Left hindlimb (tissue), 1 donor: ENCODE measurements around the gene HCFC1.

ENCODE experiments used
- DNase-seq: peaks from one replicate; pipeline ENCODE4 v3.0.0-alpha.2; 2018

HCFC1 gene

DNA sequence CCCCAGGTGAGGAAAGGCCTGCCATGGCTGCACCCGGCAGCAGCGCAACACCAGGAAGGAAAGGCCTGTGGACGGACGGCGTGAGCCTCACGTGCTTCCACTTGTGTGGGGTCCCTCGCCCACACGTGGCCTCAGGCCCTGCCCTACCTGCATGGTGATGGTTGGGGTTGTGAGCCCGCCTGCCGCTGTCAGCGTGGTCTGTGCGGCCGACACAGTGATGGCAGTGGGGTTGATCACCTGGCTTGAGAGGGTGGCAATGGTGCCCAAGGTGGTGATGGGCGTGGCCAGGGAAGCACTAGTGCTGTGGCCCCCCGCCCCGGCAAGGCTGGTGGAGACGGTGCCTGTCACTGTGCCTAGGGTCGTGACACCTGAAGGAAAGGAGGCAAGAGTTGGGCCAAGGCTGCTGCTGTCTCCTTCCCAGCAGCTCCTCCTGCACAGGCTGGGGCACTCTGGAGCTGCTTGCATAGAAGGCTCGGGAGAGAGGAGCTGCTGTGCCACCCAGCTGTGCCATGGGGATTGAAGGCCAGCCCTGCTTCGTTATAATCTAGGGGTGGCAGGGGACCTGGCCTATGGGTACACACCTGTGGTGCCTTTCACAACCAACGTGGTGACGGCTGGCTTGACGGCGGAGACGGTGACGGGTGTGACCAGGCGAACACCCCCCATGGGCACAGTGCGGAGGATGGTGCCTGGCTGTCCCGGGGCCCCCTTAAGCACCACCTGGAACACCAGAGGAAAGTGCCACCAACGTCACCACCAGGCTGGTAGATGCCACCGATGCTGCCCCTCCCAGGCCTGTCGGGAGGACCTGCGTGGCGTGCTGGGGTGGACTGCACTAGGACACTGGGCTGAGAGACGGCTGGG is 15.3 kb downstream of the HCFC1 start:
- DNase-seq = no peak

DNA sequence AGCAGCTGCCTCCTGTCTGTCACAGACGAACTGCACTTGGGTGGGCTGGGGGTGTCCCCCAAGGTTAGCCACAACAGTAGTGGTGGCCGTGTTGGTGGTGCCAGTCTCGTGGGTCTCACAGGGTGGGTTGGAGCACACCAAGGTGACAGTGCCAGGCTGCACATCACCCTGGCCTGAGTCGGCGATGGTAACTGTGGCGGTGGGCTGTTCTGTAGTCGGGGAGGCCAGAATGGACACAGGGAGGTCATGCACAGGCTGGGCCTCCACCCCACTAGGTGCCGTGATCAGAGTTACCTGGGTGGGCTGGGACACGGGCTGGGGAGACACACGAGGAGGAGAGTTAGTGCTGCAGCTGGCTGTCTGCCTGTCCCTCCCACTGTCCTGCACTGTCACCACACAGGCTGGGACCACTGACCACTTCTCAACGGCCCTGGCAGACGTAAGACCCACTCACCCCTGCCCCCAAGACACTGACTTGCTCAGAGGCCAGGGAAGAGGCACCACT is 16.3 kb downstream of the HCFC1 start:
- no peak for DNase-seq

DNA sequence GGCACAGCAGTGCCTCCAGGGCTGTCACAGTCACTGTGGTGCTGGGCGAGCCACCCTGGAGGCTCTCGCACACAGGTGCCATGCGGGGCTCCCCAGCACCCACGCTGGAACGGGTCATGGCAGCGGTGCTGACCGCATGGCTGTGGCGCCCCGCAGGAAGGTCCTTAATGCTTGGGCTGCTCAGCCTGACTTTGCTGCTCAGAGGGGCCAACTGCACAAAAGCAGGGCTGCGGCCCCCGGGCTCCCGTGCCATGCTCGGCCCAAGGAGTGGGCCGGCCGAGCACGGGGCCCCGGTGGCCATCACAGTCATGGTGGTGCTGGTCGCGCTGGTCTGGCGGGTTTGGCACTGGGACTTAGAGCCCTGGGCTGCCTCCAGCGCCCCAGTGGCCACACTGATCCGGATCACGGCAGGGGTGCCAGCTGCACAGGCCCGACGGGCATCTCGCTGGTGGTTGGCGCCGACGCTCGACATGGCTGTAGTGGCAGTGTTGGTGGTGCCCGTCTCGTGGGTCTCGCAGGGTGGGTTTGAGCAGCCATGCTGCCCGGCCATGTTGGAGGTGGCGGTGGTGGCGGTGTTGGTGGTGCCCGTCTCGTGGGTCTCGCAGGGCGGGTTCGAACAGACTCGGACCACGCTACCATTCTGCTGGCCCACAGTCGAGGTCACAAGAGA is 16.9 kb downstream of the HCFC1 start:
- no peak for DNase-seq

DNA sequence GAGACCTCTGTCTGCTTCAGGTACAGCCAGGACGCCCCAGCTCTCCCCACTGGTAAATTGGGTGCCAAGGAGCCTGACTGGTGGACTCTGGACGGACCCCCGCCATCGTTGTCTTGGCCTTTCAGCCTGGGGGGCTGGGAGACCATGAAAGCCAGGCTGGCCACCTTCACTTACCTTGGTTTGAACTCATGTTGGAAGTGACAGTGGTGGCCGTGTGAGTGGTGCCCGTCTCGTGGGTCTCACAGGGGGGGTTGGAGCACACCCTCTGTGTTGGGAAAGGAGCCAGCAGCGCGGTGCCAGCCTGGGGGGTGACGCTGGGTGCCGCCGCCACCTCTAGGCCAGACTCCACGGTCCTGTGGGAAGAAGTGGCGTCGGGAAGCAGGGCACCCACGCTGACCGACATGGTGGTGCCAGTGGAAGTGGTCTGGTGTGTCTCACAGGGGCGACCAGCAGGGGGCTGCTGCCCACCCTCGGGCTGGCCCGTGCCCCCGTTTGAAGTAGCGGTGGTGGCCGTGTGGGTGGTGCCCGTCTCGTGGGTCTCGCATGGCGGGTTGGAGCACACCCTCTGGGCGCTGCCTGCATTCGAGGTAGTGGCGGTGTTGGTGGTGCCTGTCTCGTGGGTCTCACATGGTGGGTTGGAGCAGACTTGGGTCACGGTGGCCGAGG is 17.6 kb downstream of the HCFC1 start:
- DNase-seq = no peak

DNA sequence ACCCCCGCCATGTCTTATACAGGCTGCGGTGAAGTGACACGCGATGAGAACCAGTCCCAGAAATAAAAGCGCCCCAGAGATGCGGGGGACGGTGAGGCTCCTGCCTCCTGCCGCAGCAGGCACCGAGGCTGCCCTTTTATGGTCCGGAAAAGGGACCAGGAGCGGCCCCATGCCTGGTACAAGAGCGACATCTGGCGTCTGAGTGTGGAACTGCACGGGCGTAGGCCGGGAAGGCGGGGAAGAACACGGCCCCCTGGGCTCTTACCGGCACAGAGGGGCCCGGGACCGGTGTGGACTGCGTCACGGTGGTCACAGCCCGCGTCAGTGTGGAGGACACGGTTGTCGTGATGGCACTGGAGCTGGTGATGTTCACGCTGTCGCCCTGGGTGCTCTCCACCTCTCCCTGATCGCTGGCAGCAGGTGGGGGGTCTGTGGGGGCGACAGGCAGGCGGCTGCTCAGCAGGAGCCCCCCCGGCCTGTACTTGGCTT is 18.2 kb downstream of the HCFC1 start:
- peak; percentile 73 for DNase-seq

DNA sequence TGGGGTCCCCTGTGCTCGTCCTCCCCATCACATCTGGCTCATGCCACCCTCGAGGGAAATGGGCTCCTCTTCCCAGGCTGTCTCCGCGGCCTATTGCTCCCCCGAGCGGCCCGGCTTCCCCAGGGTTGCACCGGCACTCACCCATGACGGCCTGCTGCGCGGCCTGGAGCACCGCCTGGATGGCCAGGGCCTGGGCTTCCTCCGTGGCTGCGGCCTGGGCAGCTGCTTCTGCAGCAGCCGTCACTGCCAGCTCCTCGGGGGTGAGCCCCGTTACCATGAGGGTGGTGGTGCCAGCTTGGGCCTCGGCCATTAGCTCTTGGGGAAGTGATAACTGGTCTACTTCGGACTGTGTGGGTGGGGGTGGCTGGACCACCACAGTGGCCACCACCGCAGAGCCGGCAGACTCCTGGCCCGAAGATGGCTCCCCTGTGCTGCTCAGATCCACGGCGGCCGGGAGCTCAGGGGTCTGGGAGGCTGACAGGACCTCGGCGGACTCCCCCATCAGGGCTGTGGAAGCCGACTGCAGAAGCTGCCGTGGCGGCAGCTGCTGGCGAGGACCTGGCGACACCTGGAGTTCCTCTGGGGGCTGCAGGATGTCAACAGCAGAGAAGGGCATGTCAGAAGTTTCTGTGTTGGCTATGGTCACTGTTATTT is 19.1 kb downstream of the HCFC1 start:
- no peak for DNase-seq

DNA sequence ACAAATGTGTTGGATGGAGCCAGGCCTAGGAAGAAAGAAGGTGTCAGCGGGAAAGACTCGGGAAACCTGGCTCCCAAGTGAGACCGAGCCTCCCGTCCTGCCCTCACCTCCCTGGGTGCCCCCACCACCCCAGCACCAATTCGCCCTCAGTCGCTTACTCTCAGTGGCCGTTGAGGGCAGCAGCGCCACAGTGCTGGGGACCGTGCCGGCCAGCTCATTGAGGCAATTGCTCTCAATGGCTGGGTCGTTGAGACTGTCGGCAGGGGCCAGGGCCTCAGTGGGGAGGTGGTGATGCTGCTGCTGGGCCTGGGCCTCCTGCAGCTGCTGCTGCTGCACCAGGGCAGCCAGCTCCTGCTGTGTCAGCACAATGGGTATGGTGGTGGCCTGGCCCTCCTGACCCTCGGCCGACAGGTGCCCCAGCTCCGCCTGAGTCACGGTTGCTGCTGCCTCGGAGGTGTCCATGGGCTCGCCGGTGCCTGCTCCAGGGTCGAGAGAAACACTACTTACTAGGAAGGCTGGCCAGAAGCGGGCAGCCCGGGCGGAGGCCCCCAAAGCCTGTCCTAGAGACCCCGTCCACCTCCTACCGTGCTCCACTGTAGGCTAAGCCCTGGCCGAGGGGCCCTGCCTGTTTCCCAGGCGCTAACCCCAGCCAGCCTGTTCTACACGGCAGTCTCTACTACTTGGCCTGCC is 19.8 kb downstream of the HCFC1 start:
- DNase-seq = no peak

DNA sequence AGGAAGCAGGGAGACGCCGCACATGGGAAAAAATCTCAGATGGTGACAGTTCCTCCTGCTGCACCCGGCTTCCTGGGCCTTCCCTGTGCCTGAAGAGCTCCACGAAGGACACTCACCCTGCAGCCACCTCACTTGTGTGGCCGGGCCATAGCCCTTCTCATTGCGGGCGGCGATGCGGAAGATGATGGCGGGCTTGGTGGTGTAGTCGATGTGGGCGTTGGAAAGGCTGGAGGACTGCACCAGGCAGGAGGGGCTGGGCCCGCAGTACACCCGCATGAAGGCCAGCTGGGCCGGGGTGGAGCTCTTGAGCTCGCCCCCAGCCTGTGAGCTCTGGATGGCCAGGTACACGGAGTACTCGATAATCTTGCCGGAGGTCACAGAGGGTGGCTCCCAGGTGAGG is 21.5 kb downstream of the HCFC1 start:
- no peak for DNase-seq

DNA sequence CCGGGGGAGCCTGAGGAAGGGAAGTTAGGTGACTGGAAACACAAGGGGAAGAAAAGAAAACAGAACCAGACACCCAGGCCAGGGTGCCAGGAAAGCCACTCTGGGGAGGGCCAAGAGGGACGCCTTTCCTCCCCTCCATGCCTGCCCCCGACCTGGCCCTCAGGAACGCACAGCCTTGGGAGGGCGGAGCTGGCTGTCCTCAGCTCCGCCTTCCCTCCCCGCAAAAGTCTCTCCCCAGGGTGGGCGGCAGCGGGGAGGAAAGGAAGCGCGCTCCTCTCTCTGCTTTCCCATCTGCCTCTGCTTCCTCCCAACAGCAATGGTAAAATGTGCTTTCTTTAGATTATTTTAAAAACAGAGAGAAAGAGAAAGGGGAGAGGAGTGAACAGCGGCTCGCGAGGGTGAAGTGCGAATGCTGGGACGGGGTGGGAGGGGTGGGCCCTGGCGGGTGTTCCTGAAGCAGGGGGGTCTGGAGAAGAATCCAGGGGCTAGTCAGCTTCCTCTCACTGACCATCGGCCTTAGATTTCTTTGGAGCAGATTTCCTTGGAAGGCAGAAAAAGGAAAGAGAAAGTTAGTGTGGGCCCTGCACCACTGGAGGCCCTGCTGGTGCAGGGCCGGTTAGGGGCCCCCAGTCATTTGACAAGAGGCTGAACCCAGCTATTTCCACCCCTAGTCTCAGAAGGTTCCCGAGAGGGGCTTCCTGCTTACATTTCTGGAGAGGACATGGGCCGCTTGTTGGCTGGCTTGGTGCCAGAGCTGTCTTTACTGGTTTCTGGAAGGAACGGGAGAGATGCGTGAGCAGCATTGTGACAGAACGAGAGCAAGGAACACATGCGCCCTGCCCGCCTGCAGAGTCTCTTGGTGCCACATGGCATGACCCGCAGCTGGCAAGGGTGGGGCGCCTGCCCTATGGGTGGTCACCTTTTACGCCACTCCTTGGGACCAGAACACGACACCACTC is 22.5 kb downstream of the HCFC1 start:
- no peak for DNase-seq

DNA sequence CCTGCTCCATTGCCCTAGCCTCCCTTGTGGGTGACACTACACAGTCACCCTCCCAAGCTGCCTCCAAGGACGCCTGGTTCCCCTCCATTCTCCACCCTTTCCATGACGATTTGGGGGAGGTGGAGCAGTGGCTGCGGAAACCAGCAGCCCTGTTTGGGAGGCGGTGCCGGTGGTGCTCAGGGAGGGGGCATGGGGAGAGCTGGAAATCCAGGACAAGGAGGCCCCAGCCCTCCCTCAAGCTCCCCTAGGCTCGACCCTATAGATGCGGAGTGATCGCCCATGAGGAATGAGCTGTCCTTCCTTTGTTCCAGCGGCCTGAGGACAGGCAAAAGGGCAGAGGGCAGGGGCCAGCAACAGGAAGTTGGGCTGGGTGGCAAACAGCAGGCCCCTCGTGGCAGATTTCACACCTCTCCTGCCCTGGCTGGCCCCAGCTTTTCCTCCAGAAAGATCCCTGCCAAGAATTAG is 23.6 kb downstream of the HCFC1 start:
- no peak for DNase-seq

DNA sequence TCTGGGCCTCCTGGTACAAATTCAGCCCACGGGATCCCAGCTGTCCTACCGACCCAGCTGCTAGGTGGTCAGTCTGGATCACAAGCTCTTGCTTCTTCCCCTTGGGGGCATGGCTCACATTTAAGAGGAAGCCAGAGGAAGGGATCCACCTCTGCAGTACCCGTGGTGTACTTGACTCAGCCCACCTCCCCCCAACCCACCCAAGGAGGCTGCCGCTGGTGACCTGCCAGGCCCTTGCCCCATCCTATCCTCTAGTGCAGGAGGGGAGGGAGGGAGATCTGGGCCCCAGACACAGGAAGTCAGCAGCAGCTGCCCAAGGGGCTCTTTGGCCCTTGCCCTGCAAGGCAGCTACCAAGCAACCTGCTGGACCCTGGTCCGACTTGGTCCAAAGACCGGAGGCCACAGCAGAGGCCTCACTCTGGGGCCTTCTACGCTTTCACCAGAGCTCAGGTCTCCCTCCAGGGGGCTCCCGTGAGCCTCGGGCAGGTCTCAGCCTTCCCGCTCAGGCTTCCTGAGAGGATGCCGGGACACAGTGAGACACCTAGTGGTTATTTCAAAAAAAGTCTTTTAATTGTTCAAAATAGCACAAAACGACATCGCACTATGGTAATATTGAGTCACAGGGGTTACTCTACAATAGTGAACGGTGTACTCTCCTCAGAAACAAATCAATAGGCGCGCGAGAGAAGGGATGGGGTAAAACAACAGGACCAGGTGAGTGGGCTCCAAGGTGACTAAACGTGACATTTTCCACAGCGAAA is 24.4 kb downstream of the HCFC1 start:
- DNase-seq = peak; percentile 59

DNA sequence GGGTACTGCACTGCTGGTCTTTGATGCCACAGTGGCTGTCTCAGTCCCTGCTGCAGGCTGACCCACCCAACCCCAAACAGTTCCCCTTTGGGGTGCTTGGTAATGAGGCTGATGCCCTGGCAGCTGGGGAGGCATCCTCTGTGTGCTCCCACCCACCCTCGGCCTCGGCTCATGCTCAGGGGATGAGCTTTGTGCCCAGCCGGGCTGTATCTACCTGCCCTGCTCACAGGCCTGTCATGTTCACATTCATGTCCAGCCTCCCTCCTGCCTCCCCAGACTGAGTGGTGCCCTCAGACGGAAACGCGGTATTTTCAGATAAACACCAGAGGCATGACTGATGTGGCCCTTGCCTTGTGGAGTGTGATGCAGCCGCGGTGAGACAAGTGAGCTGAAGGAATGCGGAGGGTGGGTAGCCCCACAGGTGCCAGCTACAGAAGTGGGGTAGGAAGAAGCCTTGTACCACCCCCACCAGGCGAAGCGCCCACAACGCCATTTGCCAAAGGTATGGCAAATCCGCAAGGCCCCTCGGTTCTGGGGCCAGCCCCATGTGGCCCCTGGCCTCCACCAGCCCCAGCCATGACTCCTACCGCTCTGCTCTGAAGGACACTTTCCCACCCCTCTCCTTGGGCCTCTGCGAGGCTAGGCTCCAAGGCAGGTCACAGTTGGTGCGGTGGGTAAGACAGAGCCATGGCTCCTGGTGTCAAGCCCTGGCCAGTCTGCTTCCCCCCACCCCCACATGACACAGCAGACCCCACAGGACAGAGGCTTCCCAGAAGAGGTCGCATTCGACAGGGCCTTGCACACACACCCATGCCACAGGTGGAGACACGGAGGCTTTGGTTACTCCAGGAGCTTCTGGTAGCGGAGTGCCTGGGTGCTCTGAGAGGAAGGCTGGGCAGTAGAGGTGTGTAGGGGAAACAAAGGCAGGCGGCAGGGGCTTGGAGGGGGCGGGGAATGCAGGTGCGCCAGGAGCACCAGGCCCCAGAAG is 25.4 kb downstream of the HCFC1 start:
- no peak for DNase-seq

DNA sequence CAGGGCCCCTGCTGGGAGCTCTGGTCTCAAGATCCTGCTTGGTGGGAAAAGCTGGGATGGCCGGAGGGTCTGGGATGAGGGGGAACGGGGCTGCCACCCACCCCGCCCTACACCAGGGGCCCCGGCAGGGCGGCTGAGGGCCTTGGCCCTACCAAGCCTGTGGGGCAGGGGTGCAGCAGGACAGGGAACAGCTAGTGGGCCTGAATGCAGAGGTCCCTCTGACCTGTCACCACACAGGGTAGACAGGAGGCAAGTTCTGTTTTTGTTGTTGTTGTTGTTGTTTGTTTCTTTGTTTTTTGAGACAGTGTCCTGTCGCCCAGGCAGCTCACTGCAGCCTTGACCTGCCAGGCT is 26.8 kb downstream of the HCFC1 start:
- no peak for DNase-seq

DNA sequence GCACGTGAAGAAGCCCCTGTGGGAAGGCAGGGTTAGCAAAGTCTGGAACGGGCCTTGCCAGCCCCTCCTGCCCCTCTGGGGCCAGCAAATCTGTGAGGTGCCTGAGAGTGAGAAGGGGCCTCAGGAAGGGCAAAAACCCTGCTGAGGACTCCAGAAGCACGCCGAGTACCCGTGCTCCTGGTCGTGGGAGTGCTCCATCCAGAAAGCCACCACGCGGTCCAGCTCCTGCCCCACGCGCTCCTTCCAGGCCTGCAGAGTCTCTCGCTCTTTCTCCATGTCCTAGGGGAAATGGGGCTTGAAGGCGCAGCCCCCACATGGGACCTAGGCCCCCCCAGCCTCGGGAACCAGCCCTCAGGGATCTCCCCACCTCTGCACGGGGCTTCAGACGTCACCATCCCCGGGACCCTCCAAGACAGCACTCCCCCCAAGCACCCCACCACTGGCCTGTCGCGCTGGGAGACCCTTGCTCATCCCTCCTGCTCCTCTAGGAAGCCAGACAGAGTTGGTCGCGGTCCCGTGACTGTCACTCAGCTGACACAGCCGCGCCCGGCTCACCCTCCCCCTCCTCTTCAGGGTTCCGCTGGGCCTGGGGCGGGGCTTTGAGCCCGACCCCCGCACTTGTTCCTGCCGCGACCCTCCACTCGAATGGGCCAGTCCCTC is 27.3 kb downstream of the HCFC1 start, which contains the start of gene RENBP:
Gene RENBP (minus strand): TSS at position 504 of the 660 bp plus-strand sequence. CDS start 33 bp downstream, at position 471.
- DNase-seq = no peak

DNA sequence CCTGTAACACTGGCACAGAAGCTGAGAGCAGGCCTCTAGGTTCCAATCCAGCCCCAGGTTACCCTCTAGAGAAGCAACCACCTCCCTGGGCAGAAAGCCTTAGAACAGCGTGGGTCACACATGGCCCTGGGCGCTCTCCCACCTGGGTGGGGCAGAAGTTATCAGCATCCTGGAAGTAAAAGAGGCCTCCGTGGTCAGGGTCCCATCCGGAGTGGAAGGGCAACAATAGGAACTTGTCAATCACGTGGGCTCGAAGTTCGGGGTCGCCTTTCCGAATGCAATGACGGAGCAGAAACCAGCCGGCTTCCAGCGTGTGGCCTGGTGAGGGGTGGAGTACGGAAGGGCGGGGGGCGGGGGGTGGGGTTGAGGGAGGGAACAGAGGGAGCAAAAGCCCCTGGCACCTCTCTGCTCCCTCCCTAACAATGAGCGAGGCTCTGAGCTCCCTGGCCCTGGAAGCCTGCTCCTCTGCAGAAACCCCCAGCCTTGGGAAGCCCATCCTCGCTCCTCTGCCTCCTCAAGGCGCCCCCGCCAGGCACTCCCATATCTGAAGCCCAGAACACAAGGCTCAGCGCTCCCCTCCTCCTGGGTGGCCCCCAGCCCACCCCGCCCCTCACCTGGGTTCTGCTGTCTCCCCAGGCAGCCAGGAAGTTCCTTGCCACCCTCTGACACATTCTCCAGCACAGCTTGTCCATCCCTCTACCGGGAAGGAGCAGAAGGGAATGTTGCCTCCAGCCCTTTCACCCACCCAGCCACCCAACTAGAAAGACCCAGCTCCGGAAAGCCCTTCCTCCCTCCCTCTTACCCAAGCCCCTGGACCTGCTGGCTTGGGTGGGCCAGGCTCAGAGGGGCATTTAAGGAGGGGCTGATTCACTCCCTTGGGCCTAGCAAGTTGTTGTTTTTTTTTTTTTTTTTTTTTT is 30.0 kb downstream of the HCFC1 start:
- no peak for DNase-seq

DNA sequence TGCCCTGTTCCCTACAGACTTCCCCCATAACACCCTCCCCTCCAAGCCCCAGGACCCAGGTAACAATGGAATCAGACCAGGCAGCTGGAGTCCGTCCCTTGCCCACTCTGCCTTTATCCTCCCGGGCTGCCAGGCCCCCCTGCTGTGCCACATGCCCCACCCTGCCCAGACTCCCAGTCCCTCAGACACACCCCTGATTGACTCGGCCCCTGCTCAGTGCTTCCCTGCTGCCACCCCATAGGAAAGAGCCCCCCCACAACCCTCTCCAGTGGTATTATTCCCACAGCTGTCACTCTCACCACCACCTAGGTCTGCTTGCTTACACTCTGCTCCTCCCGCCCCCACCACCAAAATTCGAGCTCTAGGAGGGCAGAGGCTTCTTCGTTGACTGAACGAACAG is 32.0 kb downstream of the HCFC1 start:
- DNase-seq = no peak

DNA sequence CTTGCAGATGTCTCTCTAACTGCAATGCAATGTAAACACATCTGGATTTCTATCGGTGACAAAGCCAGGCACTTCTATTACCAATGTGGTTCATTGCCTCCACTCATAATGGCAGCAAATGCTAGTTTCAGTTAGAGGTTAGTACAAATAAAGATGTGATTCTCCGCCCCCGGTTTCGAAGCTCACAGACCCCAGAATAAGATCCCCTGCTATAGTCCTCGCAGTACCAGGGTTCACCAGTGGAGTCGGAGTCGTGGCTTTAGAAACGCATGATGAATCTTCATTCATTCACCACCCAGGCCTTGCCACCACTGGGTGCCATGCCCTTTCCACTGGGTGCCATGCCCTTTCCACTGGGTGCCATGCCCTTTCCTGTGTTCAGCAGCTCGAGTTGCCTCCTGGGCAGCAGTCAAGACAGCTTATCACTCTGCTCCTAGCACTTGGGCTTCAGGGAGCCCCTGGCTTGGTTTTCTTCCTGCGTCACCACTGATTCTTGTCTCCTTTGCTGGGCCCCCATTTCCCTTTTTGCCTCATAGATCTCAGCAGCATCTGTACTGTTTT is 33.3 kb downstream of the HCFC1 start:
- no peak for DNase-seq
